ENCODE measurements around the gene STX18.
"Not testable (repeated sequence)": the region's sequence is repeated elsewhere in the genome, so short reads cannot be mapped to it uniquely, and the experiment has no call there.

STX18 gene

GRCh38 chr4:4518747-4519146 is 23.1 kb downstream of the STX18 start:
- TF ChIP-seq CTCF (IDR thresholded peaks at IDR 0.05; ENCODE audit: low read depth, low read length): no peak
- in situ Hi-C loops (cut with HindIII; ENCODE audit: low sequenced_read_pairs): no loop called here
- no peak for DNase-seq (ENCODE audit: low read depth, low spot score)
- no peak overlapping the region for H3K4me3 ChIP-seq (ENCODE audit: low read depth, low read length)

DNA sequence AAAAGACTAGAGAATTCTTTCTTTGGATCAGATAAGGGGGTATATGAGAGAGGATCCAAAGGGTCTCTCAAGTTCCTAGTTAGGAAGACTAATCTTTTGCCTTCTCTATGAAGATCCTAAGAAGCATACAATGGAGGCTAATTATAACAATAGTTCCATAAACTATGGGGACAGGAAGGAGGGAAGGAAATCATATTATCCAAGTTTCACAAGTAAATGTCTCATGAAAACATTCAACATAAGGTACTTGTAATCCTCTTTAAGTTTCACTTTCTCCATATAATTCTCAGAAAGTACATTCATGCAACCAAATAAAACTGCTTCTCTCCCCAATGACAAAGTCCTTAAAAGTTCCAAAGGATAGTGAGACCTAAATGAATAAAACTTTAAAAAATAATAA is 27.1 kb downstream of the STX18 start:
- TF ChIP-seq CTCF (IDR thresholded peaks at IDR 0.05; ENCODE audit: low read depth, low read length): no peak
- no peak for DNase-seq (ENCODE audit: low read depth, low spot score)
- in situ Hi-C loops (cut with HindIII; ENCODE audit: low sequenced_read_pairs): no loop called here
- no peak overlapping the region for H3K4me3 ChIP-seq (ENCODE audit: low read depth, low read length)

GRCh38 chr4:4512282-4512681 is 29.6 kb downstream of the STX18 start:
- H3K4me3 ChIP-seq (ENCODE audit: low read depth, low read length): no peak overlapping the region
- in situ Hi-C loops (cut with HindIII; ENCODE audit: low sequenced_read_pairs): no loop called here
- DNase-seq (ENCODE audit: low read depth, low spot score): no peak
- no peak for TF ChIP-seq CTCF (IDR thresholded peaks at IDR 0.05; ENCODE audit: low read depth, low read length)

GRCh38 chr4:4510641-4511040 is 31.2 kb downstream of the STX18 start:
- H3K4me3 ChIP-seq (ENCODE audit: low read depth, low read length); in situ Hi-C loops (cut with HindIII; ENCODE audit: low sequenced_read_pairs); DNase-seq (ENCODE audit: low read depth, low spot score): not testable (repeated sequence)

GRCh38 chr4:4509521-4509920 is 32.3 kb downstream of the STX18 start:
- TF ChIP-seq CTCF (IDR thresholded peaks at IDR 0.05; ENCODE audit: low read depth, low read length): no peak

DNA sequence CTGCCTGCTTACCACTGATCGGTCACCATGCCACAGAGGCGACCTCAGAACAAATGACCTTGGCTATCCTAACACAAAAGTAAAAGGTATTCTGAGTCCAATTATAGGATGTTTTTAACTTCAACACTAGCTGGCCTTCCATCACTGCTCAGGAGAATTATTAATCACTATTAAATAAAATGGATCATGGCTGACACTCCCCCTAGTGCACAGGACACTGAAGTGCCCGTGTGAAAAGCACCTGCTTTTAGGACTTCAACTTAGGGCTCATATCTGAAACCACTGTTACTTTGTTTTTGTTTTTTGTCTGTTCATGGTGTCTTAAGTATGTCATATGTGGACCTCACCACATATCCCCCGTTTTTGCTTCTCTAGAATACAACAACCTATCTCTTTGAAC is 33.9 kb downstream of the STX18 start:
- DNase-seq (ENCODE audit: low read depth, low spot score): peak; percentile 22
- no peak overlapping the region for H3K4me3 ChIP-seq (ENCODE audit: low read depth, low read length)
- peak; percentile 65 for TF ChIP-seq CTCF (IDR thresholded peaks at IDR 0.05; ENCODE audit: low read depth, low read length)
- in situ Hi-C loops (cut with HindIII; ENCODE audit: low sequenced_read_pairs): no loop called here

More at GRCh38 chr4:4509521-4509920, 32.3 kb downstream of the STX18 start:
- H3K4me3 ChIP-seq (ENCODE audit: low read depth, low read length): no peak overlapping the region
- in situ Hi-C loops (cut with HindIII; ENCODE audit: low sequenced_read_pairs): no loop called here
- DNase-seq (ENCODE audit: low read depth, low spot score): no peak

DNA sequence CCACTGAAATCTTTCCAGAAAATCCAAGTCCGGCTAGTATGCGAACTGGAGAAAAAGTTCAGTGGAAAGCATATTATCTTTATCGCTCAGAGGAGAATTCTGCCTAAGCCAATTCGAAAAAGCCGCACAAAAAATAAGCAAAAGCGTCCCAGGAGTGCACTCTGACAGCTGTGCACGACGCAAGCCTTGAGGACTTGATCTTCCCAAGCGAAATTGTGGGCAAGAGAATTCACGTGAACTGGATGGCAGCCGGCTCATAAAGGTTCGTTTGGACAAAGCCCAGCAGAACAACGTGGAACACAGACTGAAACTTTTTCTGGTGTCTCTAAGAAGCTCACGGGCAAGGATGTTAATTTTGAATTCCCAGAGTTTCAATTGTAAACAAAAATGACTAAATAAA is 34.4 kb downstream of the STX18 start:
- in situ Hi-C loops (cut with HindIII; ENCODE audit: low sequenced_read_pairs): no loop called here
- no peak for TF ChIP-seq CTCF (IDR thresholded peaks at IDR 0.05; ENCODE audit: low read depth, low read length)
- no peak for DNase-seq (ENCODE audit: low read depth, low spot score)
- no peak overlapping the region for H3K4me3 ChIP-seq (ENCODE audit: low read depth, low read length)

Data from astrocyte of the spinal cord (primary cell).